Stimulated activated CD4-positive, alpha-beta T cell treated with anti-CD3 and anti-CD28 coated beads, Interleukin-4, amount 100 ng/mL, for 24 hours (primary cell): ENCODE measurements around the gene PCDHA4.
"Not testable (repeated sequence)": the region's sequence is repeated elsewhere in the genome, so short reads cannot be mapped to it uniquely, and the experiment has no call there.

Source experiments
- DNase-seq: peaks from one replicate; pipeline ENCODE4 v3.0.0-alpha.2; 2020

PCDHA4 gene

DNA sequence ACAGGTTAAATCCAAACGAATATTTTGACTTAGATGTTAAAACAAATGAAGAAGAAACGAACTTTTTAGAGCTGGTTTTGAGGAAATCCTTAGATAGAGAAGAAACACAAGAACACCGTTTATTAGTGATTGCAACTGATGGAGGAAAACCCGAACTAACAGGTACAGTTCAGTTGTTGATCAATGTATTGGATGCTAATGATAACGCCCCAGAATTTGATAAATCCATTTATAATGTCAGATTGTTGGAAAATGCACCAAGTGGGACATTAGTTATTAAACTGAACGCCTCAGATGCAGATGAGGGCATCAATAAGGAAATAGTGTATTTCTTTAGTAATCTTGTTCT lies 15.4 kb downstream of the PCDHA4 start:
- no peak for DNase-seq

DNA sequence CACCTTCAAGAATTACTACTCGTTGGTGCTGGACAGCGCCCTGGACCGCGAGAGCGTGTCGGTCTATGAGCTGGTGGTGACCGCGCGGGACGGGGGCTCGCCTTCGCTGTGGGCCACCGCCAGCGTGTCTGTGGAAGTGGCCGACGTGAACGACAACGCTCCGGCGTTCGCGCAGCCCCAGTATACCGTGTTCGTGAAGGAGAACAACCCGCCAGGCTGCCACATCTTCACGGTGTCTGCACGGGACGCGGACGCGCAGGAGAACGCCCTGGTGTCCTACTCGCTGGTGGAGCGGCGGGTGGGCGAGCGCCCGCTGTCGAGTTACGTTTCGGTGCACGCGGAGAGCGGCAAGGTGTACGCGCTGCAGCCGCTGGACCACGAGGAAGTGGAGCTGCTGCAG lies 16.1 kb downstream of the PCDHA4 start:
- DNase-seq, result not testable (repeated sequence)

- DNase-seq, result no peak
These were observed 16.6 kb downstream of the PCDHA4 start for GRCh38 chr5:140823475-140823874.

- no peak for DNase-seq
These were observed 21.0 kb downstream of the PCDHA4 start, which contains the start of gene PCDHA6 for GRCh38 chr5:140827704-140828361. TSS of gene PCDHA6 (plus strand) at chr5:140827960. CDS start at chr5:140828092, 132 bp downstream.

DNA sequence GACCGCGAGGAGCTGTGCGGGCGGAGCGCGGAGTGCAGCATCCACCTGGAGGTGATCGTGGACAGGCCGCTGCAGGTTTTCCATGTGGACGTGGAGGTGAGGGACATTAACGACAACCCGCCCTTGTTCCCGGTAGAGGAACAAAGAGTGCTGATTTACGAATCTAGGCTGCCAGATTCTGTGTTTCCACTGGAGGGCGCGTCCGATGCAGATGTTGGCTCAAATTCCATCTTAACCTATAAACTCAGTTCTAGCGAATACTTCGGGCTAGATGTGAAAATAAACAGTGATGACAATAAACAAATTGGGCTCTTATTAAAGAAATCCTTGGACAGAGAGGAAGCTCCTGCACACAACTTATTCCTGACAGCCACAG lies 21.5 kb downstream of the PCDHA4 start:
- DNase-seq, result no peak

GRCh38 chr5:140829511-140830501 lies 22.9 kb downstream of the PCDHA4 start:
- not testable (repeated sequence) for DNase-seq

- no peak for DNase-seq
These were observed 27.1 kb downstream of the PCDHA4 start, which contains the start of gene PCDHA7 for GRCh38 chr5:140833993-140834392. TSS of gene PCDHA7 (plus strand) at chr5:140834269. CDS start at chr5:140834384, 115 bp downstream.

GRCh38 chr5:140834439-140835008 lies 27.7 kb downstream of the PCDHA4 start:
- not testable (repeated sequence) for DNase-seq

GRCh38 chr5:140835622-140836510 lies 29.0 kb downstream of the PCDHA4 start:
- DNase-seq, result no peak

DNA sequence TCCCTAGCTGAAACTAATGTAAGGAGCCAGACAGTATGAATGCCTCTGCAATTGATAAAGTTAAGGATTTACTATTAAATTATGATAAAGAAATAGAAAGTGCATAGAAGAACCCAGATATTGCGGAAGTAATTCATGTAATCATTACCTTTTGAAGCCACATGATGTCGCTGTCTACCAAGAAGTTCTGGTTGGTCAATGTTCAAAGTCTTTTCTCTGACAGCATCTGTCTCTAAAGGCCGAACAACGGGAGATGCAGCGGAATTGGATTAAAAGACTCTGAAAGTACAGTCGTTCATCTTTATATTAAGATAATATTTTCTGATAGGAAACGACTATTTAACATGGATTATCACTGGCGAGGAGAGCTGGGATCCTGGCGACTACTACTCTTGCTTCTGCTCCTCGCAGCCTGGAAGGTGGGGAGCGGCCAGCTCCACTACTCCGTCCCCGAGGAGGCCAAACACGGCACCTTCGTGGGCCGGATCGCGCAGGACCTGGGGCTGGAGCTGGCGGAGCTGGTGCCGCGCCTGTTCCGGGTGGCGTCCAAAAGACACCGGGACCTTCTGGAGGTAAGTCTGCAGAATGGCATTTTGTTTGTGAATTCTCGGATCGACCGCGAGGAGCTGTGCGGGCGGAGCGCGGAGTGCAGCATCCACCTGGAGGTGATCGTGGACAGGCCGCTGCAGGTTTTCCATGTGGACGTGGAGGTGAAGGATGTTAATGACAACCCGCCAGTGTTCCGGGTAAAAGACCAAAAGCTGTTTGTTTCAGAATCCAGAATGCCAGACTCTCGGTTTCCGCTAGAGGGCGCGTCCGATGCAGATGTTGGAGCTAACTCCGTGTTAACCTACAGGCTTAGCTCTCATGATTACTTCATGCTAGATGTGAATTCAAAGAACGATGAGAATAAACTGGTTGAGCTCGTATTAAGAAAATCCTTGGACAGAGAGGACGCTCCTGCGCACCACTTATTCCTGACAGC lies 34.4 kb downstream of the PCDHA4 start, which contains the start of gene PCDHA8:
TSS of gene PCDHA8 (plus strand) at position 210 of the 985 bp plus-strand sequence. CDS start at position 345, 135 bp downstream.
- no peak for DNase-seq

DNA sequence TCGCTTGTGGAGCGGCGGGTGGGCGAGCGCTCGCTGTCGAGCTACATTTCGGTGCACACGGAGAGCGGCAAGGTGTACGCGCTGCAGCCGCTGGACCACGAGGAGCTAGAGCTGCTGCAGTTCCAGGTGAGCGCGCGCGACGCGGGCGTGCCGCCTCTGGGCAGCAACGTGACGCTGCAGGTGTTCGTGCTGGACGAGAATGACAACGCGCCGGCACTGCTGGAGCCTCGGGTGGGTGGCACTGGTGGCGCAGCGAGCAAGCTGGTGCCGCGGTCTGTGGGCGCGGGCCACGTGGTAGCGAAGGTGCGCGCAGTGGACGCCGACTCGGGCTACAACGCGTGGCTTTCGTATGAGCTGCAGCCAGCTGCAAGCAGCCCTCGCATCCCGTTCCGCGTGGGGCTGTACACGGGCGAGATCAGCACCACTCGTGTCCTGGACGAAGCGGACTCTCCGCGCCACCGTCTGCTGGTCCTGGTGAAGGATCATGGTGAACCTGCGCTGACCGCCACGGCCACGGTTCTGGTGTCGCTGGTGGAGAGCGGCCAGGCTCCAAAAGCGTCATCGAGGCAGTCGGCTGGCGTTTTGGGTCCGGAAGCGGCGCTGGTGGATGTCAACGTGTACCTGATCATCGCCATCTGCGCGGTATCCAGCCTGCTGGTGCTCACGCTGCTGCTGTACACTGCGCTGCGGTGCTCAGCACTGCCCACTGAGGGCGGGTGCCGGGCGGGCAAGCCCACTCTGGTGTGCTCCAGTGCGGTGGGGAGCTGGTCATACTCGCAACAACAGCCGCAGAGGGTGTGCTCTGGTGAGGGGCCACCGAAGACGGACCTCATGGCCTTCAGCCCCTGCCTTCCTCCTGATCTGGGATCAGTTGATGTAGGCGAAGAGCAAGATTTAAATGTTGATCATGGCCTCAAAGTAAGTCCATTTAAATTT lies 36.2 kb downstream of the PCDHA4 start:
- no peak for DNase-seq

- DNase-seq, result not testable (repeated sequence)
These were observed 41.6 kb downstream of the PCDHA4 start, which contains the start of gene PCDHA9 for GRCh38 chr5:140848139-140849102. TSS of gene PCDHA9 (plus strand) at chr5:140848382. CDS start at chr5:140848496, 114 bp downstream.

DNA sequence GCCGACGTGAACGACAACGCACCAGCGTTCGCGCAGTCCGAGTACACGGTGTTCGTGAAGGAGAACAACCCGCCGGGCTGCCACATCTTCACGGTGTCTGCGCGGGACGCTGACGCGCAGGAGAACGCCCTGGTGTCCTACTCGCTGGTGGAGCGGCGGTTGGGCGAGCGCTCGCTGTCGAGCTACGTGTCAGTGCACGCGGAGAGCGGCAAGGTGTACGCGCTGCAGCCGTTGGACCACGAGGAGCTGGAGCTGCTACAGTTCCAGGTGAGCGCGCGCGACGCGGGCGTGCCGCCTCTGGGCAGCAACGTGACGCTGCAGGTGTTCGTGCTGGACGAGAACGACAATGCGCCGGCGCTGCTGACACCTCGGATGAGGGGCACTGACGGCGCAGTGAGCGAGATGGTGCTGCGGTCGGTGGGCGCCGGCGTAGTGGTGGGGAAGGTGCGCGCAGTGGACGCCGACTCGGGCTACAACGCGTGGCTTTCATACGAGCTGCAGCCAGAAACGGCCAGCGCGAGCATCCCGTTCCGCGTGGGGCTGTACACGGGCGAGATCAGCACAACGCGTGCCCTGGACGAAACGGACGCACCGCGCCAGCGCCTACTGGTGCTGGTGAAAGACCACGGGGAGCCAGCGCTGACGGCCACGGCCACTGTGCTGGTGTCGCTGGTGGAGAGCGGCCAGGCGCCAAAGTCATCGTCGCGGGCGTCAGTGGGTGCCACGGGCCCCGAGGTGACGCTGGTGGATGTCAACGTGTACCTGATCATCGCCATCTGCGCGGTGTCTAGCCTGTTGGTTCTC lies 43.2 kb downstream of the PCDHA4 start:
- DNase-seq, result not testable (repeated sequence)

GRCh38 chr5:140855772-140856674 lies 49.2 kb downstream of the PCDHA4 start, which contains the start of gene PCDHA10:
TSS of gene PCDHA10 (plus strand) at chr5:140855897. CDS start at chr5:140856049, 152 bp downstream.
- DNase-seq, result no peak

DNA sequence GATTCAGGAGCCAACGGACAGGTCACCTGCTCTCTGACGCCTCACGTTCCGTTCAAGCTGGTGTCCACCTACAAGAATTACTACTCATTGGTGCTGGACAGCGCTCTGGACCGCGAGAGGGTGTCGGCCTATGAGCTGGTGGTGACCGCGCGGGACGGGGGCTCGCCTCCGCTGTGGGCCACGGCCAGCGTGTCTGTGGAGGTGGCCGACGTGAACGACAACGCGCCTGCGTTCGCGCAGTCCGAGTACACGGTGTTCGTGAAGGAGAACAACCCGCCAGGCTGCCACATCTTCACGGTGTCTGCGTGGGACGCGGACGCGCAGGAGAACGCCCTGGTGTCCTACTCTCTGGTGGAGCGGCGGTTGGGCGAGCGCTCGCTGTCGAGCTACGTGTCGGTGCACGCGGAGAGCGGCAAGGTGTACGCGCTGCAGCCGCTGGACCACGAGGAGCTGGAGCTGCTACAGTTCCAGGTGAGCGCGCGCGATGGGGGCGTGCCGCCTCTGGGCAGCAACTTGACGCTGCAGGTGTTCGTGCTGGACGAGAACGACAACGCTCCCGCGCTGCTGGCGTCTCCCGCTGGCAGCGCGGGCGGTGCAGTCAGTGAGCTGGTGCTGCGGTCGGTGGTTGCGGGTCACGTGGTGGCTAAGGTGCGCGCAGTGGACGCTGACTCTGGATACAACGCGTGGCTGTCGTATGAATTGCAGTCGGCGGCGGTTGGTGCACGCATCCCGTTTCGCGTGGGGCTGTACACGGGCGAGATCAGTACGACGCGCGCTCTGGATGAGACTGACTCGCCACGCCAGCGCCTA lies 50.5 kb downstream of the PCDHA4 start:
- DNase-seq, result no peak

DNA sequence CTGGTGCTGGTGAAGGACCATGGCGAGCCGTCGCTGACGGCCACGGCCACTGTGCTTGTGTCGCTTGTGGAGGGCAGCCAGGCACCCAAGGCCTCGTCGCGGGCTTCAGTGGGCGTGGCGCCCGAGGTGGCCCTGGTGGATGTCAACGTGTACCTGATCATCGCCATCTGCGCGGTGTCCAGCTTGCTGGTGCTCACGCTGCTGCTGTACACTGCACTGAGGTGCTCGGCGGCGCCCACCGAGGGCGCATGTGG lies 51.0 kb downstream of the PCDHA4 start:
- no peak for DNase-seq
